ENCODE measurements around the gene UXT. TPM values are rescaled to one million over a fixed set of nuclear protein-coding genes. Genes with fewer than 3 reads are reported as not detected.
A peak's percentile ranks its signal among the peaks of the same experiment; 100 is the strongest.

Gene UXT
- total and polyA plus RNA-seq, 2 of the 4 experiments (the other 2 are of a cell fraction): 106 to 164 TPM

DNA sequence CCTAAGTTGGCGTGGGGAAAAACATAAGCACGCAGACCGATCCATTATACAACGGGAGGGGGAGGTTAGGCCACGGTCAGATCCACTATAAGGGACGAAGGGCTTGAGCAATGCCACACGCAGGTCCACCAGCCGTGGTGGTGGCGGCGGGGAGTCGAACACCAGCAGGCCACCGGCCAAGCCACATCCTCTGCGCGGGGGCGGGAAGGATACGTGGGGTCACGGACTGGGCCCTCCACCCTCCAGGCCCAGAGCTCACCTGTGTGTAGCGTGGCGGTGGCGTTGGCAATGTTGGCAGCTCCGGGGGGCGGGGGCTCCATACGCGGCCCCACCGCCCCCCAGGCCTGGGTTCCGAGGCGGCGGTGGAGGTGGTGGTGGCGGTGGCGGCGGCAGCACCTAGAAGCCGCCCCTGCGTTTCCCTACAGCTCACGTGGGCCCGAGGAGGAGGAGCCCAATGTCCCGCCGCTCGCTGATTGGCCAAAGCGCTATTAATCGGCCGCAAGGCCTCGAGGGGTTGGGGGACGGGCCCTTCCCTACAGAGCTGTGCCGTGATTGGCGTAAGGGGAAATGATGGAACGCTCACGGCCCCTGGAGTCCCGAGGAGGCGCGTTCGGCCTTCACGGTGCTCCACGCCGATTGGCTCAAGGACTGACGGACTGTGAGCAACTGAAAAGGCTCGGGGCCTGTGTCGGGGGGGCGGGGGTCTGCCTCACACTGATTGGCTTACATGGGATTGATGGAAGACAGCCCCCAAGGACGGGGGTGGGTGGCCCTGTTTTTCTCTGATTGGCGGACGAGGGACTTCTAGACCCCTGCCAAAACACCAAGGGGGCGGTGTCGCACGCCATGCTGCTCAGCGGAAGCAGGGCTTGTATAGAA is 8.6 kb downstream of the UXT start, which contains the start of gene ELK1:
ELK1 (minus strand) TSS at position 400 of the 879 bp plus-strand sequence. CDS start 9,122 bp downstream, outside the sequence.
- DNase-seq: peak; percentile 98
- dilution Hi-C loops (cut with HindIII; ENCODE audit: low sequenced_read_pairs, unreplicated experiment): no loop called here
- Histone ChIP-seq H3K27me3 (ENCODE audit: control insufficient read depth, insufficient read depth, low read length) (no peaks in the 10 kb centered on the region), H3K4me3 (ENCODE audit: insufficient read depth, low read depth, low read length) (peak within 1 kb of the TSS; percentile 88), H3K9ac (ENCODE audit: low read depth, low read length) (peak within 1 kb of the TSS; percentile 74), H3K9me1 (ENCODE audit: insufficient read depth, low read length) (0 out of 2 replicates have a peak, but pooled peaks cover 2% of the 10 kb centered on the region), H2AFZ (replicated peaks; ENCODE audit: low read length, poor library complexity) (peak within 1 kb of the TSS; percentile 91), H4K20me1 (ENCODE audit: insufficient read depth, low read length) (peaks cover 4% of the 10 kb centered on the region), H2AK5ac (ENCODE audit: low read depth, low read length) (peak within 1 kb of the TSS; percentile 91), H3K14ac (replicated peaks; ENCODE audit: low read depth, low read length) (peak within 1 kb of the TSS; percentile 88), H3K56ac (ENCODE audit: extremely low read depth, insufficient read depth, low read length) (peak within 1 kb of the TSS; percentile 80), H2BK20ac (ENCODE audit: low read depth, low read length) (peak within 1 kb of the TSS; percentile 49; the same call in 1 of the 2 replicates), H2BK15ac (ENCODE audit: low read depth, low read length) (peak within 1 kb of the TSS; percentile 34; the same call in 1 of the 3 replicates), H3K79me1 (ENCODE audit: low read depth in 1 of 2, low read length in 2 of 2) (peaks cover 0 to 21% of the 10 kb centered on the region in 2 experiments; a peak in 2 of 4 replicates), H4K8ac (ENCODE audit: low read depth in 2 of 2, low read length in 2 of 2) (peak within 1 kb of the TSS; percentile 31 to 76; a peak in 3 of 4 replicates), H3K27ac (ENCODE audit: insufficient read depth, low read length) (peak within 1 kb of the TSS; percentile 84), H3K4me1 (ENCODE audit: control insufficient read depth, insufficient read depth, low read length) (peaks cover 5% of the 10 kb centered on the region), H4K5ac (ENCODE audit: low read depth, low read length) (peak within 1 kb of the TSS; percentile 27), H4K91ac (ENCODE audit: insufficient read depth, low read depth, low read length) (peak within 1 kb of the TSS; percentile 73), H2BK5ac (ENCODE audit: low read depth, low read length, poor library complexity, severe bottlenecking) (peak within 1 kb of the TSS; percentile 93), H3K9me3 (ENCODE audit: control insufficient read depth, insufficient read depth, low read length) (no peaks in the 10 kb centered on the region), H3K36me3 (ENCODE audit: control insufficient read depth, insufficient read depth, low read length) (peaks cover 2% of the 10 kb centered on the region; the same call in 1 of the 2 replicates), H2AK9ac (replicated peaks; ENCODE audit: low read depth, low read length, poor library complexity) (peak within 1 kb of the TSS; percentile 97), H3K4me2 (ENCODE audit: low read depth, low read length) (peak within 1 kb of the TSS; percentile 83), H3K18ac (ENCODE audit: low read depth, low read length) (peak within 1 kb of the TSS; percentile 15), H3K23ac (ENCODE audit: low read depth, low read length) (peak within 1 kb of the TSS; percentile 96), H2BK120ac (ENCODE audit: low read depth, low read length) (peak within 1 kb of the TSS; percentile 57), H3K4ac (ENCODE audit: low read depth, low read length) (peak within 1 kb of the TSS; percentile 84)
- intact Hi-C loops (cut with micrococcal nuclease): no loop called here
- peak; percentile 91 for ATAC-seq (ENCODE audit: low read depth)
- peak; percentile 59 for TF ChIP-seq BHLHE40 (IDR thresholded peaks at IDR 0.05; ENCODE audit: low read depth, low read length)
- TF ChIP-seq, protein P1, sequence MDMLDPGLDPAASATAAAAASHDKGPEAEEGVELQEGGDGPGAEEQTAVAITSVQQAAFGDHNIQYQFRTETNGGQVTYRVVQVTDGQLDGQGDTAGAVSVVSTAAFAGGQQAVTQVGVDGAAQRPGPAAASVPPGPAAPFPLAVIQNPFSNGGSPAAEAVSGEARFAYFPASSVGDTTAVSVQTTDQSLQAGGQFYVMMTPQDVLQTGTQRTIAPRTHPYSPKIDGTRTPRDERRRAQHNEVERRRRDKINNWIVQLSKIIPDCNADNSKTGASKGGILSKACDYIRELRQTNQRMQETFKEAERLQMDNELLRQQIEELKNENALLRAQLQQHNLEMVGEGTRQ (IDR thresholded peaks at IDR 0.05; ENCODE audit: low read depth, low read length): peak; percentile 90
- TF ChIP-seq CHD1 (IDR thresholded peaks at IDR 0.05; ENCODE audit: low read depth, low read length): peak; percentile 33; the same call in 1 of the 2 replicates
- TF ChIP-seq MAFK (IDR thresholded peaks at IDR 0.05; ENCODE audit: low read depth, low read length): no peak
- no peak for TF ChIP-seq SMC3 (IDR thresholded peaks at IDR 0.05; ENCODE audit: low read depth, low read length)
- peak; percentile 73 for TF ChIP-seq CEBPB (IDR thresholded peaks at IDR 0.05; ENCODE audit: low read depth, low read length)
- TF ChIP-seq NFE2L2 (IDR thresholded peaks at IDR 0.05; ENCODE audit: low read depth, low read length): no peak
- TF ChIP-seq RAD21 (IDR thresholded peaks at IDR 0.05; ENCODE audit: low read length): no peak
- no peak for TF ChIP-seq RFX5 (IDR thresholded peaks at IDR 0.05; ENCODE audit: low read depth, low read length)
- peak; percentile 54; the same call in 1 of the 2 replicates for TF ChIP-seq MAZ (IDR thresholded peaks at IDR 0.05; ENCODE audit: borderline replicate concordance, low read depth, low read length)
- peak; percentile 71 for TF ChIP-seq POLR2A (IDR thresholded peaks at IDR 0.05; ENCODE audit: low read depth, low read length)
- peak; percentile 73; the same call in 1 of the 2 replicates for TF ChIP-seq MXI1 (IDR thresholded peaks at IDR 0.05; ENCODE audit: borderline replicate concordance, low read depth, low read length)
- in situ Hi-C loops (cut with MboI; ENCODE audit: low sequenced_read_pairs): no loop called here
- CTCF ChIA-PET: no interaction called here
- WGBS, 2 experiments (ENCODE audit: extremely low coverage in 2 of 2, insufficient read length in 1 of 2): 28% methylated on average over 14 of the region's 65 CpGs; no CpG with 5 or more reads in 1 of the 2 experiments
- POLR2A ChIA-PET (ENCODE audit: unreplicated experiment): no interaction called here
- no TSS peak for BruUV-seq (replicated peaks)

All from IMR-90 (cell line).